Measurements from ENCODE around the gene UBTD2. TPM values are rescaled to one million over a fixed set of nuclear protein-coding genes. Genes with fewer than 3 reads are reported as not detected.
"Not testable (repeated sequence)": the region's sequence is repeated elsewhere in the genome, so short reads cannot be mapped to it uniquely, and the experiment has no call there.

UBTD2 gene
- total RNA-seq, 1 experiment from 2014 or later, result 22.7 TPM

- ChIA-PET CTCF (no interaction called here), POLR2A (no interaction called here)
- H3K27ac Mint-ChIP-seq, result no peak overlapping the region; the same call in 1 of the 2 replicates
- ATAC-seq (no peak), DNase-seq (ENCODE audit: low spot score) (no peak)
- no peaks in the 10 kb centered on the region for H3K9me3 Mint-ChIP-seq
- no peaks in the 10 kb centered on the region for H3K27me3 Mint-ChIP-seq (ENCODE audit: low read depth)
- no peak overlapping the region for H3K4me3 Mint-ChIP-seq
- H3K4me1 Mint-ChIP-seq, result no peaks in the 10 kb centered on the region
- H3K36me3 Mint-ChIP-seq, result peaks cover 31% of the 10 kb centered on the region
- no peak for TF ChIP-seq GTF2I (CRISPR knock-in tag; conservative IDR thresholded peaks at IDR 0.05)
- TF ChIP-seq TP53 (CRISPR knock-in tag; IDR thresholded peaks at IDR 0.05), result no peak
- no peak for TF ChIP-seq MYBL2 (CRISPR knock-in tag; IDR thresholded peaks at IDR 0.05)
Measured at GRCh38 chr5:172209714-172210113, 73.8 kb downstream of the UBTD2 start.

- no peak for DNase-seq (ENCODE audit: low spot score)
- Mint-ChIP-seq H3K4me1 (no peaks in the 10 kb centered on the region), H3K27ac (no peak overlapping the region), H3K9me3 (no peaks in the 10 kb centered on the region), H3K27me3 (ENCODE audit: low read depth) (no peaks in the 10 kb centered on the region), H3K36me3 (peaks cover 24% of the 10 kb centered on the region), H3K4me3 (no peak overlapping the region)
- POLR2A ChIA-PET, result no interaction called here
- ATAC-seq, result no peak
- CTCF ChIA-PET, result no interaction called here
- no peak for TF ChIP-seq E2F4 (CRISPR knock-in tag; IDR thresholded peaks at IDR 0.05; ENCODE audit: borderline replicate concordance, low read depth)
- TF ChIP-seq TEAD1 (CRISPR knock-in tag; IDR thresholded peaks at IDR 0.05), result no peak
- no peak for TF ChIP-seq CDX4 (CRISPR knock-in tag; IDR thresholded peaks at IDR 0.05; ENCODE audit: borderline replicate concordance)
- TF ChIP-seq, protein P1, sequence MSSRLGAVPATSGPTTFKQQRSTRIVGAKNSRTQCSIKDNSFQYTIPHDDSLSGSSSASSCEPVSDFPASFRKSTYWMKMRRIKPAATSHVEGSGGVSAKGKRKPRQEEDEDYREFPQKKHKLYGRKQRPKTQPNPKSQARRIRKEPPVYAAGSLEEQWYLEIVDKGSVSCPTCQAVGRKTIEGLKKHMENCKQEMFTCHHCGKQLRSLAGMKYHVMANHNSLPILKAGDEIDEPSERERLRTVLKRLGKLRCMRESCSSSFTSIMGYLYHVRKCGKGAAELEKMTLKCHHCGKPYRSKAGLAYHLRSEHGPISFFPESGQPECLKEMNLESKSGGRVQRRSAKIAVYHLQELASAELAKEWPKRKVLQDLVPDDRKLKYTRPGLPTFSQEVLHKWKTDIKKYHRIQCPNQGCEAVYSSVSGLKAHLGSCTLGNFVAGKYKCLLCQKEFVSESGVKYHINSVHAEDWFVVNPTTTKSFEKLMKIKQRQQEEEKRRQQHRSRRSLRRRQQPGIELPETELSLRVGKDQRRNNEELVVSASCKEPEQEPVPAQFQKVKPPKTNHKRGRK (CRISPR knock-in tag; IDR thresholded peaks at IDR 0.05; ENCODE audit: borderline replicate concordance), result no peak
- no peak for TF ChIP-seq SOX15 (CRISPR knock-in tag; IDR thresholded peaks at IDR 0.05)
- TF ChIP-seq NR2C2 (CRISPR knock-in tag; IDR thresholded peaks at IDR 0.05), result no peak
- TF ChIP-seq, protein P2, sequence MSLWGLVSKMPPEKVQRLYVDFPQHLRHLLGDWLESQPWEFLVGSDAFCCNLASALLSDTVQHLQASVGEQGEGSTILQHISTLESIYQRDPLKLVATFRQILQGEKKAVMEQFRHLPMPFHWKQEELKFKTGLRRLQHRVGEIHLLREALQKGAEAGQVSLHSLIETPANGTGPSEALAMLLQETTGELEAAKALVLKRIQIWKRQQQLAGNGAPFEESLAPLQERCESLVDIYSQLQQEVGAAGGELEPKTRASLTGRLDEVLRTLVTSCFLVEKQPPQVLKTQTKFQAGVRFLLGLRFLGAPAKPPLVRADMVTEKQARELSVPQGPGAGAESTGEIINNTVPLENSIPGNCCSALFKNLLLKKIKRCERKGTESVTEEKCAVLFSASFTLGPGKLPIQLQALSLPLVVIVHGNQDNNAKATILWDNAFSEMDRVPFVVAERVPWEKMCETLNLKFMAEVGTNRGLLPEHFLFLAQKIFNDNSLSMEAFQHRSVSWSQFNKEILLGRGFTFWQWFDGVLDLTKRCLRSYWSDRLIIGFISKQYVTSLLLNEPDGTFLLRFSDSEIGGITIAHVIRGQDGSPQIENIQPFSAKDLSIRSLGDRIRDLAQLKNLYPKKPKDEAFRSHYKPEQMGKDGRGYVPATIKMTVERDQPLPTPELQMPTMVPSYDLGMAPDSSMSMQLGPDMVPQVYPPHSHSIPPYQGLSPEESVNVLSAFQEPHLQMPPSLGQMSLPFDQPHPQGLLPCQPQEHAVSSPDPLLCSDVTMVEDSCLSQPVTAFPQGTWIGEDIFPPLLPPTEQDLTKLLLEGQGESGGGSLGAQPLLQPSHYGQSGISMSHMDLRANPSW (CRISPR knock-in tag; conservative IDR thresholded peaks at IDR 0.05; ENCODE audit: low read depth), result no peak
- TF ChIP-seq ZSCAN18 (CRISPR knock-in tag; IDR thresholded peaks at IDR 0.05), result no peak
- no peak for TF ChIP-seq CBFB (CRISPR knock-in tag; IDR thresholded peaks at IDR 0.05; ENCODE audit: low read depth)
- TF ChIP-seq GABPB1 (CRISPR knock-in tag; IDR thresholded peaks at IDR 0.05), result no peak
- no peak for TF ChIP-seq MXD4 (CRISPR knock-in tag; IDR thresholded peaks at IDR 0.05; ENCODE audit: borderline replicate concordance)
- TF ChIP-seq ZBTB43 (CRISPR knock-in tag; IDR thresholded peaks at IDR 0.05), result no peak
- TF ChIP-seq ZNF138 (CRISPR knock-in tag; conservative IDR thresholded peaks at IDR 0.05), result no peak
- TF ChIP-seq SP1 (CRISPR knock-in tag; conservative IDR thresholded peaks at IDR 0.05), result no peak
- TF ChIP-seq TEAD4 (CRISPR knock-in tag; IDR thresholded peaks at IDR 0.05), result no peak
- TF ChIP-seq, protein P3, sequence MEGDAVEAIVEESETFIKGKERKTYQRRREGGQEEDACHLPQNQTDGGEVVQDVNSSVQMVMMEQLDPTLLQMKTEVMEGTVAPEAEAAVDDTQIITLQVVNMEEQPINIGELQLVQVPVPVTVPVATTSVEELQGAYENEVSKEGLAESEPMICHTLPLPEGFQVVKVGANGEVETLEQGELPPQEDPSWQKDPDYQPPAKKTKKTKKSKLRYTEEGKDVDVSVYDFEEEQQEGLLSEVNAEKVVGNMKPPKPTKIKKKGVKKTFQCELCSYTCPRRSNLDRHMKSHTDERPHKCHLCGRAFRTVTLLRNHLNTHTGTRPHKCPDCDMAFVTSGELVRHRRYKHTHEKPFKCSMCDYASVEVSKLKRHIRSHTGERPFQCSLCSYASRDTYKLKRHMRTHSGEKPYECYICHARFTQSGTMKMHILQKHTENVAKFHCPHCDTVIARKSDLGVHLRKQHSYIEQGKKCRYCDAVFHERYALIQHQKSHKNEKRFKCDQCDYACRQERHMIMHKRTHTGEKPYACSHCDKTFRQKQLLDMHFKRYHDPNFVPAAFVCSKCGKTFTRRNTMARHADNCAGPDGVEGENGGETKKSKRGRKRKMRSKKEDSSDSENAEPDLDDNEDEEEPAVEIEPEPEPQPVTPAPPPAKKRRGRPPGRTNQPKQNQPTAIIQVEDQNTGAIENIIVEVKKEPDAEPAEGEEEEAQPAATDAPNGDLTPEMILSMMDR (IDR thresholded peaks at IDR 0.05), result no peak
- no peak for TF ChIP-seq ZNF671 (CRISPR knock-in tag; IDR thresholded peaks at IDR 0.05)
- TF ChIP-seq, protein P4, sequence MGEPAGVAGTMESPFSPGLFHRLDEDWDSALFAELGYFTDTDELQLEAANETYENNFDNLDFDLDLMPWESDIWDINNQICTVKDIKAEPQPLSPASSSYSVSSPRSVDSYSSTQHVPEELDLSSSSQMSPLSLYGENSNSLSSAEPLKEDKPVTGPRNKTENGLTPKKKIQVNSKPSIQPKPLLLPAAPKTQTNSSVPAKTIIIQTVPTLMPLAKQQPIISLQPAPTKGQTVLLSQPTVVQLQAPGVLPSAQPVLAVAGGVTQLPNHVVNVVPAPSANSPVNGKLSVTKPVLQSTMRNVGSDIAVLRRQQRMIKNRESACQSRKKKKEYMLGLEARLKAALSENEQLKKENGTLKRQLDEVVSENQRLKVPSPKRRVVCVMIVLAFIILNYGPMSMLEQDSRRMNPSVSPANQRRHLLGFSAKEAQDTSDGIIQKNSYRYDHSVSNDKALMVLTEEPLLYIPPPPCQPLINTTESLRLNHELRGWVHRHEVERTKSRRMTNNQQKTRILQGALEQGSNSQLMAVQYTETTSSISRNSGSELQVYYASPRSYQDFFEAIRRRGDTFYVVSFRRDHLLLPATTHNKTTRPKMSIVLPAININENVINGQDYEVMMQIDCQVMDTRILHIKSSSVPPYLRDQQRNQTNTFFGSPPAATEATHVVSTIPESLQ (CRISPR knock-in tag; IDR thresholded peaks at IDR 0.05), result no peak
Measured at GRCh38 chr5:172207511-172207910, 76.1 kb downstream of the UBTD2 start.

DNA sequence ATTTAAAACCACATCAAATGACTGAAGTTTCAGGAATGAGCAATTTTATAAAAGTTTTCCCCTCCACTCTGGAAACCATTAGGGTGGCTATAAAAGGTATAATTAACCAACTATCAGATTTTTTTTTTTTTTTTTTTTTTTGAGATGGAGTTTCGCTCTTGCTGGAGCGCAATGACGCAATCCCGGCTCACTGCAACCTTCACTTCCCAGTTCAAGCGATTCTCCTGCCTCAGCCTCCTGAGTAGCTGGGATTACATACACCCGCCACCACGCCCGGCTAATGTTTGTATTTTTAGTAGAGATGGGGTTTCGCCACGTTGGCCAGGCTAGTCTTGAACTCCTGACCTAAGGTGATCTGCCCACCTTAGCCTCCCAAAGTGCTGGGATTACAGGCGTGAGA lies 77.6 kb downstream of the UBTD2 start:
- H3K9me3 Mint-ChIP-seq; H3K27ac Mint-ChIP-seq; H3K4me1 Mint-ChIP-seq; H3K27me3 Mint-ChIP-seq (ENCODE audit: low read depth); POLR2A ChIA-PET; DNase-seq (ENCODE audit: low spot score); ATAC-seq; CTCF ChIA-PET; H3K4me3 Mint-ChIP-seq: not testable (repeated sequence)
- H3K36me3 Mint-ChIP-seq, result peaks cover 13% of the 10 kb centered on the region

Data from WTC11 (cell line).